Mesodermal cell (in vitro differentiated cells): Measurements from ENCODE around the gene CYP21A2.
"Not testable (repeated sequence)": the region's sequence is repeated elsewhere in the genome, so short reads cannot be mapped to it uniquely, and the experiment has no call there.

Experiments used
- H3K27ac ChIP-seq: 2 replicates; pipeline ENCODE4 v1.7.0; 2013; ENCODE audit warnings: mild to moderate bottlenecking, low read depth, low read length, moderate library complexity; ENCODE audit not compliant: severe bottlenecking
- H3K36me3 ChIP-seq: 2 replicates; pipeline ENCODE4 v1.7.1; 2013; ENCODE audit warnings: mild to moderate bottlenecking, low read length, moderate library complexity; ENCODE audit not compliant: control insufficient read depth, insufficient read depth
- H3K4me1 ChIP-seq: one replicate; pipeline ENCODE4 v1.7.1; 2013; ENCODE audit warnings: mild to moderate bottlenecking, low read length; ENCODE audit not compliant: insufficient read depth, control insufficient read depth, poor library complexity, severe bottlenecking
- H3K4me3 ChIP-seq: 2 replicates; pipeline ENCODE4 v1.7.0; 2013; ENCODE audit warnings: low read length, control low read depth, mild to moderate bottlenecking; ENCODE audit not compliant: insufficient read depth, poor library complexity, severe bottlenecking; ENCODE audit errors: extremely low read depth
- H3K9me3 ChIP-seq: 2 replicates; pipeline ENCODE4 v1.7.1; 2013; ENCODE audit warnings: mild to moderate bottlenecking, low read length, moderate library complexity; ENCODE audit not compliant: control insufficient read depth
- WGBS, 2 experiments: methylation state at CpG; one replicate each; pipeline ENCODE4 v1.1.5; 2013; ENCODE audit warnings: missing lambda C conversion rate in 2 of 2; ENCODE audit not compliant: insufficient coverage in 2 of 2; 5-methylcytosine and 5-hydroxymethylcytosine counted together

CYP21A2 gene

DNA sequence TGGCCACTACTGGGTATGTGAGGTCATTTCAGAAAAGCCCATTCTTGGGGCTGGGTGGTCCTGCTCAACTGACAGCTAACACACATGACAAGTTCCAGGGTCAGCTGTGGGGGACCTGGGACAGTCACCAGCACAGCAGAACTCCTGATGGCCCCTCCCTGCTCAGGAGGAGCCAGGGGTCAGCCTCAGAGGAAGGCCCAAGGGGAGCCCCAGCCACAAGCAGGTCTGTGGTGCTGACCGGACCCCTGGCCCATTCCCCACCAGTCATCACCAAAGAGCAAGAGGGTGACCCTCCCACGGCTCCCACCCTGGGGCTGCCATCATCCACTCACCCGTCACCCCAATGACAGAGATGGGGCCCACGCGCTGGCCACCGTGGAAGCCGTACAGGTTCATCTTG lies 18.0 kb downstream of the CYP21A2 start:
- no peak overlapping the region for H3K27ac ChIP-seq
- WGBS, 2 experiments = 93 to 100% methylated on average over 2 to 4 of the region's 7 CpGs
- no peaks in the 10 kb centered on the region for H3K9me3 ChIP-seq
- no peaks in the 10 kb centered on the region for H3K4me1 ChIP-seq
- H3K4me3 ChIP-seq = no peak overlapping the region
- no peaks in the 10 kb centered on the region for H3K36me3 ChIP-seq

DNA sequence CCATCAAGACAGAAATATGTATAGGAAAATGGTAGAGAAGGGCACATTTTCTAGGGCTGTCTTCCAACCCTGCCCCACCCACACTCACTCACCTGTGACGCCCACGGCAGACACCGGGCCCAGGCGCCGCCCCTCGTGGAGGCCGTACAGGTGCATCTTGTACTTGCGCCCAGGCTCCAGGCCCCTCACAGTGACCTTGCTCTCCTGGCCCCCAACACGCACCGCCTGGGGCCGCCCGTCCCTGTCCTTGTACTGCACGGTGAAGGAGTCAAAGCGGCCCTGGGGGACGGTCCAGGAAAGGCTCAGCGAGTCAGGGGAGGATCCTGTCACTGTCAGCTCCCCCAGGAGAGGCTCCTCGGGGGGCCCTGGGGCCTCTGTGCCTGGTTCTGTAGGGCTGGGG lies 19.8 kb downstream of the CYP21A2 start:
- 95 to 97% methylated on average over 14 of the region's 17 CpGs for WGBS, 2 experiments
- Histone ChIP-seq H3K9me3 (no peaks in the 10 kb centered on the region), H3K4me3 (no peak overlapping the region), H3K27ac (no peak overlapping the region), H3K4me1 (no peaks in the 10 kb centered on the region), H3K36me3 (no peaks in the 10 kb centered on the region)

DNA sequence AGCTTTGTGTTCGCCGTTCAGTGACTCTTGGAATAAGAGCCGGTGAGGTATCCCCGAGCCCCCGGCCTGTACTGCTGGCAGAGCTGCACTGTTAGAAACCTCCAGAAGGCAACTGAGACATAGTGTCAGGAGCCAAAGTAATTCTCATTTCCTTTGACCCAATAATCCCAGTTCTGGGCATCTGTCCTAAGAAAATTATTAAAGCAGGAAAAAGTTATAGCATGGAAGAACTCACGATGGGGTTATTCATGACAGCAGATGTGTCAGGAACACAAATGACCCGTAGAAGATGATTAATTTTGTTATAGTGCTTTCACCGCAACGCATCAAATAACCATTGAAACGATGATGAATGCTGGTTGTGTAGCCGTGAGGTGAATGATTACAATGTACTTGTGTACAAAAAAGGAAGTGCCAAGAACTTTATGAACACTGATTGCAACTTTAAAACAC lies 20.3 kb downstream of the CYP21A2 start:
- WGBS, 2 experiments = 94% methylated on average over 11 of the region's 11 CpGs
- Histone ChIP-seq H3K9me3 (no peaks in the 10 kb centered on the region), H3K27ac (no peak overlapping the region), H3K4me3 (no peak overlapping the region), H3K4me1 (no peaks in the 10 kb centered on the region), H3K36me3 (no peaks in the 10 kb centered on the region)

DNA sequence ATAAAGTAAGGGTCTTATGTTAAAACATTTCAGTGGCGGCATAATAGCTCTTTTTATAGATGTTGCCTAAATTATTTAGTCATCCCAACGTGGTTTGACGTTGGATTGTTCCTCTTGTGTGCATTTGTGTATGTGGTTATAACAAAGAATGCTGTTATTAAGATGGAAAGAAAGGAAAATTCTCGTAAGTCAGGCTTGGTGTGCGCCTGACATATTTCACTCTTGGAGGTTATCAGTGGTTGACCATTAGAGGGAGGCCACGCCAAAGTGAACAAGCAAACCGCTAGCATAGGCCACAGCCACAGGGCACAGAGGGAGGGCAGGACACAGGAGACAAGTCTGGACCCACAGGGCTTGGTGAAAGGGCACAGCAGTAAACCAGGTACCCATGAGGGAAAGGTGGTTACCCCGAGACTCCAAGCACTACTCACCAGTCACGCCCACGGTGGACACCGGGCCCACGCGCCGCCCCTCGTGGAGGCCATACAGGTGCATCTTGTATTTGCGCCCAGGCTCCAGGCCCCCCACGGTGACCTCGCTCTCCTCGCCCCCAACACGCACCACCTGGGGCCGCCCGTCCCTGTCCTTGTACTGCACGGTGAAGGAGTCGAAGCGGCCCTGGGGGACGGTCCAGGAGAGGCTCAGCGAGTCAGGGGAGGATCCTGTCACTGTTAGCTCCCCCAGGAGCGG lies 22.9 kb downstream of the CYP21A2 start:
- H3K4me3 ChIP-seq = no peak overlapping the region
- WGBS, 2 experiments = 88 to 93% methylated on average over 8 to 16 of the region's 28 CpGs
- no peak overlapping the region for H3K27ac ChIP-seq
- no peaks in the 10 kb centered on the region for H3K9me3 ChIP-seq
- H3K4me1 ChIP-seq = no peaks in the 10 kb centered on the region
- no peaks in the 10 kb centered on the region for H3K36me3 ChIP-seq

DNA sequence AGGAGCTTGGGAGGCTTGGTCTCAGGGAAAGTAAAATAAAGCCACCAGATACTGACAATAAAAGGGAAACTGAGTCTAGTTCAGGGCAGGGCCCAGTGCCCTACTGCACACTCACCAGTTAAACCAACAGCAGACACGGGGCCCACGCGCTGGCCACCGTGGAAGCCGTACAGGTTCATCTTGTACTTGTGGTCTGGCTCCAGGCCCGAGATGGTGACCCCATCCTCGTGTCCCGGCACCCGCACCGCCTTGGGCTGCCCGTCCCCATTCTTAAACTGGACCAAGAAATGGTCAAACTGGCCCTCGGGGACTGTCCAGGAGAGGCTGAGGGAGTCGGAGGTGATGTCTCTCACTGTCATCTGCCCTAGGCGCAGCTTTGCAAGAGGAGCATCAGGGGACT lies 26.5 kb downstream of the CYP21A2 start:
- Histone ChIP-seq H3K4me1 (no peaks in the 10 kb centered on the region), H3K36me3 (no peaks in the 10 kb centered on the region), H3K9me3 (no peaks in the 10 kb centered on the region), H3K27ac (no peak overlapping the region), H3K4me3 (no peak overlapping the region)
- WGBS, 2 experiments = 89 to 95% methylated on average over 13 to 14 of the region's 14 CpGs

DNA sequence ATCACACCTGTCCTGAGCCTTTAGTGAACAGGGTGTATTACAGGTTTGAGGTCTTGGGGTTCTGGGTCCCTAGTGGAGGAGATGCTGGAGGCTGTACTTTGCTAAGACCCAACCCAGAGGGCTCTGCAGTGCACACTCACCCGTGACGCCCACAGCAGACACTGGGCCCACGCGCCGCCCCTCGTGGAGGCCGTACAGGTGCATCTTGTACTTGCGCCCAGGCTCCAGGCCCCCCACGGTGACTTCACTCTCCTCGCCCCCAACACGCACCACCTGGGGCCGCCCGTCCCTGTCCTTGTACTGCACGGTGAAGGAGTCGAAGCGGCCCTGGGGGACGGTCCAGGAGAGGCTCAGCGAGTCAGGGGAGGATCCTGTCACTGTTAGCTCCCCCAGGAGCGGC lies 29.3 kb downstream of the CYP21A2 start:
- 95 to 100% methylated on average over 7 to 11 of the region's 19 CpGs for WGBS, 2 experiments
- H3K36me3 ChIP-seq, H3K4me3 ChIP-seq, H3K27ac ChIP-seq, H3K4me1 ChIP-seq, H3K9me3 ChIP-seq: not testable (repeated sequence)

DNA sequence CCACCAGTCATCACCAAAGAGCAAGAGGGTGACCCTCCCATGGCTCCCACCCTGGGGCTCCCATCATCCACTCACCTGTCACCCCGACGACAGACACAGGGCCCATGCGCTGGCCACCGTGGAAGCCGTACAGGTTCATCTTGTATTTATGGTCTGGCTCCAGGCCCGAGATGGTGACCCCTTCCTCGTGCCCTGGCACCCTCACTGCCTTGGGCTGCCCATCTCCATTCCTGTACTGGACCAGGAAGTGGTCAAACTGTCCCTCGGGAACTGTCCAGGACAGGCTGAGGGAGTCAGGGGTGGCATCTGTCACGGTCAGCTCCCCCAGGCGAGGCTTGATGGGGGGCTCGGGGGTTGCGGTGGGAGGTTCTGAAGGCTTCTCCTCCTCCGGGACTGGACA lies 30.1 kb downstream of the CYP21A2 start:
- H3K4me1 ChIP-seq, H3K36me3 ChIP-seq, H3K4me3 ChIP-seq, H3K27ac ChIP-seq, H3K9me3 ChIP-seq: not testable (repeated sequence)
- WGBS, 2 experiments = 94 to 95% methylated on average over 12 of the region's 13 CpGs

DNA sequence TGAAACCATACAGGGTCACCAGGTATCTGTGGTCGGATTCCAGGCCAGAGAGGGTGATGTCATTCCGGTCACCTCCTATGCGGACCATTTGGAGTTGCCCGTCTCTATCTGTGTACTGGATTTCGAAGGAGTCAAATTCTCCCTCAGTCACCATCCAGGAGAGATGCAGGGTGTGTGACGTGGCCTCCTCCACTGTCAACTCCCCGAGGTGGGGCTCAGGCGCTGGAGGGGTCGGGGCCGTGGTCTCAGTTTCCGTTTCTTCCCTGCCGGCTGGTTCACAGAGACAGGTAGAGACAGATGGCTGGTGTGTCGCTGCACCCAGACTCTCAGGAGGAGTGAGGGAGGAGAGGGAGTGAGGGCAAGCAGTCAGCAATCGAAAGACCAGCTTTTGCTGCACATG lies 30.7 kb downstream of the CYP21A2 start:
- WGBS, 2 experiments = 88 to 91% methylated on average over 12 to 14 of the region's 14 CpGs
- Histone ChIP-seq H3K27ac (no peak overlapping the region), H3K36me3 (no peaks in the 10 kb centered on the region), H3K4me3 (no peak overlapping the region), H3K9me3 (no peaks in the 10 kb centered on the region), H3K4me1 (no peaks in the 10 kb centered on the region)

DNA sequence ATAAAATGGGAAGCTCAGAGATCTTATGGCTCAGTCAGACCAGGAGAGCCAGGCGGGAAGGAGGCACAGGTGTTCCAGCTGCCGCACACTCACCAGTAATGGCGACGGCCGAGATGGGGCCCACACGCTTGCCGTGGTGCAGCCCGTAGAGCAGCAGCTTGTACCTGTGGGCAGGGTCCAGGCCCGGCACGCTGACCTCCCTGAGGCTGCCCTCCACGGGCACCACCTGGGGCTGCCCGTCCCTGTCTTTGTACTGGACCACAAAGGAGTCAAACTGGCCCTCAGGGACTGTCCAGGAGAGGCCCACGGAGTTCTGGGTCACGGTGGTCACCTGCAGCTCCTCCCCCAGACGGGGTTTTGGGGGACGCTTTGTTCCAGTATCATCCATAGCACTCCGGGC lies 31.2 kb downstream of the CYP21A2 start:
- Histone ChIP-seq H3K36me3 (no peaks in the 10 kb centered on the region), H3K4me1 (no peaks in the 10 kb centered on the region), H3K27ac (no peak overlapping the region), H3K4me3 (no peak overlapping the region), H3K9me3 (no peaks in the 10 kb centered on the region)
- 95 to 96% methylated on average over 12 to 17 of the region's 17 CpGs for WGBS, 2 experiments

DNA sequence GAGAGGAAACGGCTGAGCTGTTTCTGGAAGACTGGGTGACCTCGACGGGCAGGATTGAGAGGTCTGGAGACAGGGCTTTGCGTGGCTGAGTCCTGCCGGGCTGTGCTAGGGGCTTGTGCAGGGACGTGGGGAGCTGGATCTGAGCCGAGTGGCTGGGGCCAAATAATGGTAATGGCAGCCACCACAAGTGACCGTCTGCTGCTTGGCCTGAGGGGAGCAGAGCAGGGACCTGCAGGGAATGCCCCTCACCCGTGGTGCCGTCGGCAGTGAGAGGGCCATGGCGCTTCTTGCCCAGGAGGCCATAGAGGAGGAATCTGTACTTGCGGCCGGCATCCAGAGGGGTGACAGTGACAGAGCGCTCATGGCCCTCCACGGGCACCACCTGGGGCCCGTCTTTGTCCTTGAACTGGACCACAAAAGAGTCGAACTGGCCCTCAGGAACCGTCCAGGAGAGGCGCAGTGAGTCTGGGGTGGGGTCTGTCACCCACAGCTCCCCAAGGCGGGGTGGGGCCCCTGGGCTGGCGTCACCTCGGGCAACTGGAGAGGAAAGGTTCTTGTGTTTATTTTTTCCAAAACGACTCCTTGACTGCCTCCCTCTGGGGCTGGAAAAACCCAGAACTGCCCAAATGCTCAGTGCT lies 31.8 kb downstream of the CYP21A2 start:
- H3K9me3 ChIP-seq = no peaks in the 10 kb centered on the region
- WGBS, 2 experiments = 94 to 96% methylated on average over 21 of the region's 24 CpGs
- no peaks in the 10 kb centered on the region for H3K36me3 ChIP-seq
- H3K4me3 ChIP-seq = no peak overlapping the region
- no peaks in the 10 kb centered on the region for H3K4me1 ChIP-seq
- H3K27ac ChIP-seq = no peak overlapping the region

DNA sequence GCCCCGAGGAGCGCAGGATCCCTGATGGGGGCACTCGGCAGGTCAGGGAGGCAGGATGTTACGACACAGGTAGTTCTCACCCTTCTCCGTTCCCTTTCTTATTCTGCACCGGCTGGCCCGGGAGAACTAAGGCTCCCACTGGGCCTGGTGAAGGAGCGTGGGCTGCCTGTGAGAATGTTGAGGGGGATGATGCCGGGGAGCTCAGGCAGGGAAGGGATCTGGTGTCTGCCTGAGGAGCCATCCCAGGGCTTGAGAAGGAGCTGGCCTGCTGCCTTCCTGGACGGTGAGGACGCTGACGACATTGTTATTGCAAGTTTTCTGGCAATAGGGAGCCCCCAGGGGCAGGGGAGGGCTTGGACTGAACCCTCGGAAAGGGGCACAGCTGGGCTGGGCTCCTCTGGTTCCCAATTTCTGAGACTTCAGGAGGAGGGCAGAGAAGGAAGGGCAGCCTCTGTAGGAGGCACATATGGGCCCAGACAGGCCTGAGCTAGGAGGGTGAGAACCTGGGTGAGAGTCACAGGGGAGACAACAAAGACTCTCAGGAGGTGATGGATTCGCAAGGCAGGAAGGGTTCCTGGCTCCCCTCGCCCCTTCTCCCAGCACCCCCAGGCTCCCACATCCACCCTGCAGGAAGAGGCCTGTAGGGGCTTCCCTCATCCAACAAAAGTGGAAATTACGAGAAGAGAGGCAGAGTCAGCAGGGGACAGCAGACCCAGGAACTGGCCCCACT lies 32.8 kb downstream of the CYP21A2 start:
- no peaks in the 10 kb centered on the region for H3K36me3 ChIP-seq
- H3K4me1 ChIP-seq = peaks cover 7% of the 10 kb centered on the region
- 69 to 74% methylated on average over 12 to 15 of the region's 16 CpGs for WGBS, 2 experiments
- no peaks in the 10 kb centered on the region for H3K9me3 ChIP-seq
- H3K4me3 ChIP-seq = no peak overlapping the region
- no peak overlapping the region for H3K27ac ChIP-seq
